ENCODE results near the gene SHLD1.

Gene SHLD1

DNA sequence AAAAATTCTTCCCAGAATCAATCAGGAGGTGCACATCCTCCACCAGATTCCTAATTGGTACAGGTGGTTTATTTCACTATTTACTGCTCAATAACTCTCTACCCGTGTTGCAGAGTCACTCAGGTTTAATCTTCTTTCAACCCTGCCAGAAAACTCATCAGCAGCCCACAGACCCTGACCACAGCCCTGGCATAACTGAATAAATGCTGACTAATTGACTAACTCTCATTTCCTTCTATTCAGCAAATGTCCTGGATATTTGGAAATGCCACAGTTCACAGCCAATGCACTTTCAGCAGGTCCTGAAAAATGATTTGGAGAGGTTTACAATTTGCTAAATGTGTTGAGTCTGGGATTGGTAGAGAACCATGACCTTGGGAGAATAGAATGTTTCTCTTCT lies 137.8 kb downstream of the SHLD1 start:
- no peak for DNase-seq (ENCODE audit: low read depth in 1 of 2, low spot score in 1 of 2)

DNA sequence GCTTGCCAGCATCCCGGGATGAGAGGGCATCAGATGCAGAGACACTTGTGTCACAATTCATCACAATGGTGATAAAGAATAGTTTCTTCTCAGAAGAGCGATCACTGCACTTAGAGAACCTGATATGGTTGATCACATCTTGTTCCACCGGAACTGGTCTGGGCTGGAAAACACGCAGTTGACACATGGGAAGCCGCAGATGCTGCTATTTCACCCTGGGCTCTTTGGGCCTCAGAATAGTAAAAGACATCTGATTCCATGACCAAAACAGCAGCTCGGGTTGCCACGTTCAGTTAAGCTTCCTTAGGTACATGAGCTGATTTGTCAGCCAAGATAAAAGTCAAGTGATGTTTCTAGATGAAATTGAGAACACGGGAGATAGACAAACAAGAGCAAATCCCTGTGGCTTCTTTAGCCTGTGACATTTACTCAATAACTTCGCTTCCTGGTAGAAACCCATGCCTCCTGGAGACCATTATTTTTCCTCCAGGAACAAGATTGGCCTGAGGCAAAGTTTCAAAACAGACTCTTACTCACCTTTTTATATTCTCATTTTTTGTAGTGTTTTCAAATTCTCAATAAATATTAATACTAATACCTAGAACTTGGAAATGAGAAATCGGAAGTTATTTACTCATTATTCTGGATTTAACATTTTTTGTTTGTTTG lies 140.7 kb downstream of the SHLD1 start:
- no peak for DNase-seq (ENCODE audit: low read depth in 1 of 2, low spot score in 1 of 2)

DNA sequence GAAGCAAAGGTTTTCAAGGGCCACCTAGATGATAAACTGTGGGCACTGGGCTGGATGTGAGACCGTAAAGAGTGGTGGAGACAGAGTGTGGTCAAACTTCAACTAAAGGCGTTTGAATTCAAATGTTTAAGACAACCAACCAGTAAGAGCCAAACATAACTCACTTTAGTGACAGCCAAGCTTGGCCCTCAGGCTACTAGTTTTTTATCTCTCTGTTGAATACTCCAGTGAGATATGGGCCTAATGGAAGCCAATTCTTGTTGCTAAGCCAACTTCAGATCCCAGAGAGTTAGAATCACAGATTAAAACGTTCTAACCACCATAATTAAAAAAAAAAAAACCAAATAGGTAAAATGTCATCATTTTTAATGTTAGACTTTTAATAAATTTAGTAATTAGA lies 142.9 kb downstream of the SHLD1 start:
- no peak for DNase-seq (ENCODE audit: low read depth in 1 of 2, low spot score in 1 of 2)

DNA sequence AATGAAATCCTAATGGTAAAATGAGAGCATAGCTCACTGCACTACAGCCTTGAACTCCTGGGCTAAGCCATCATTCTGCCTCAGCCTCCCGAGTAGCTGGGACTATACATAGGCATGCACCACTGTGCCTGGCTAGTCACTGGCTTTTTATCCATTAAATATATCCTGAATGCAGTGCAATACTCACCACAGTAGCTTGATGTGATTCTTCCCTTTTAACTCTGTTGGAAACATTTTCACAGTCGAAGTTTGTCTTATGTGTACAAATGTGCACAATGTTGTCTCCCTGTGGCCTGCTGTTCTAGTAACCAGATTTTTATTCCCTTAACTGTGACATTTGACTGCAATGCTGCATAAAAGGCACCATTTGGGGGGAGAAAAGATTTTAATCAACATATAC lies 143.4 kb downstream of the SHLD1 start:
- DNase-seq (ENCODE audit: low read depth in 1 of 2, low spot score in 1 of 2): no peak

DNA sequence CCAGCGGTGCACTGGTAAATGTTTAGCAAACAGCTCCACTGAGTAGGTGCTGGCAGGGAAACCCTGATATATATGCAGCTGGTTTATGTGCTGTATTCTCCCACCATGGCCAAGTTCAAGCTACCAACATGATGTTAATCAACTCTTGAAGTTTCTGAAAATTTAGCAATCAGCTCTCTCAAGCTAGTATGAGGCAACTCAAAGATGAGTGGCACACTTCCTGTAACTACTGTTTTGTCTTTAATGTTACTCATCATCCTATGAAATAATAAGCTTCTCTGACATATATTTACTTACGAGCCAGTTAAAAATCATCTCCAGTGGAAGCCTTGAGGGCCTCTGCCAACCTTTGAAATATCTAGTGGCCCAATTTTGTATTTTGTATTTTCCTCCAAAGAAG lies 145.4 kb downstream of the SHLD1 start:
- DNase-seq (ENCODE audit: low read depth in 1 of 2, low spot score in 1 of 2): no peak

DNA sequence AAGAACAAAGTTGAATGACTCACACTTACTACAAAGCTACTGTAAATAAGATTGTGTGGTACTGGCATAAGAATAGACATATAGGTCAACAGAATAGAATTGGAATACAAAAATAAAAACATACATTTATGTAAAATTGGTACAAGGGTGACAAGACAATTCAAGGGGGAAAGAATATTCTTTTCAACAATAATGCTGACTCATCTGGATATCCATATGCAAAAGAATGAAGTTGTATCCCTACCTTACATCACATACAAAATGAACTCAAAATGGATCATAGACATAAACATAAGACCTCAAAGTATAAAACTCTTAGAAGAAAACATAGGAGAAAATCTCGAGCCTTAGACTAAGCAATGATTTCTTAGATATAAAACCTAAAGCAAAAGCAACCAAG lies 149.2 kb downstream of the SHLD1 start:
- no peak for DNase-seq (ENCODE audit: low read depth in 1 of 2, low spot score in 1 of 2)

DNA sequence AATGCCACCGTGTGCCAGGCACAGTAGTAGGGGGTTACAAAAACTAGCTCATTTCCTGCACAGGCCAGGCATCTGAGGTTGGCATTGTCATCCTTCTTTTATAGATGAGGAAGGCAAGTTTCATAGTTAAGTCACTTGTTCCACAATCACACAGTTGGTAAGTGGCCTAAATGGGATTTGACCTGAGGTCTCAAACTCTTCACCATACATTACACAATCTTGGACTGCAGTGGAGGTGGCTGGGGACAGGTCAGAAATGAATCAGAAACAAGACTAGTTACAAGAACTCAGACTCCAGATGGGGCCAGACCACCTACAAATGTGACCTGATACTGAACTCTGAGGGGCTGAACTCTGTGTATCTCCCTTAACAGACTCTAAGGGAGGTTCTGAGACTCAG lies 150.7 kb downstream of the SHLD1 start:
- DNase-seq (ENCODE audit: low read depth in 1 of 2, low spot score in 1 of 2): no peak

DNA sequence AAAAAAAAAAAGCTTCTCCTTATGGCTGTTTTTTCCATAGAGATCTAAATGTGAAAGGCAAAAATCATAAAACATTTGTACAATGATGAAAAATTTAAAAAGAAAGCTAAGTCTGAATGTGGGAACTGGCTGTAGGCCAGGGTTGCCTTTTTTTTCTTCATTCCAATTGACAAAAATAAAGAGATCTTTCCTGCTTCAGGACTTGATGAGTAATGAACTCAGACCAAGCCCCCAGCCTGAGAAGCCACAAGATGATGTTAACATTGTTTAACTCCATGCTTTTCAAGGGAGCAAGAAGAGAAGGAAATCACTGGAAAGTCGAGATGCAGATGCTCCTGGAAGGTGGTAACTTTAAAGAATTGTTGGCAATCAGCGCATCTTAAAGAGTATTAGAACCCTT lies 158.8 kb downstream of the SHLD1 start:
- no peak for DNase-seq (ENCODE audit: low read depth in 1 of 2, low spot score in 1 of 2)

DNA sequence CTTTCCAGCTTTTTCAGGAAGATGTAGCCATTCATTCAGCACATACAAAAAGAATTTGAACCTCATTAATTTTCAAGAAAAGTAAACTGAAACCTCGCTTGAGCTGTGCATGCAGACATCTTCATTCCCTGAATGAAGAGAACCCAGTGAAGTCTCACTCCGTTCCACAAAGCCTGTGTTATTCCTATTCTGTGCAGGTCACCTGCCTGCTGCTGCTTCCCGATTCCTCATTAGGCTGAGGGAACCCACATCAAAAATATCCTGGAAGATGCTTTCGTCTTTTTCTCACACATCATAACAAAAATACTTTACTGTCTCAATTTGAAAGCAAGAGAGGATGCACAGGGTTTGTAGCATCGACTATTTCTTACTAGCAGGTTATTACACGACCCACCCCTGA lies 160.0 kb downstream of the SHLD1 start:
- DNase-seq (ENCODE audit: low read depth in 1 of 2, low spot score in 1 of 2): no peak

DNA sequence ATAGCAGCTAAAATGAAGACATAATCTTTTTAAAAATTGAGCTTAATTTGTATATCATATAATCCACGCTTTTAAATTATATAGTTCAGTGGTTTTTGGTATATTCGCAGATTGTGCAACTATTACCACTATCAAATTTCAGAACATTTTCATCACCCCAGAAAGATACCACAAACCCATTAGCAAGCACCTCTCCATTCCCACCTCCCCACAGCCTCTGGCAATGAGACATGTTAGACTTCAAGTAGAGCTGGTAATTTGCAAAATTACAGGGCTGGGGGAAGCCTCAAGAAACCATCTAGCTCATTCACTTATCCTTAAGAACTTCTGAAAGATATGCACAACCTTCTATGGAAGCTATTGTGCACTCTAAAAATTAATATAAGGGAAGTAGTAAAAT lies 163.0 kb downstream of the SHLD1 start:
- no peak for DNase-seq (ENCODE audit: low read depth in 1 of 2, low spot score in 1 of 2)
